ENCODE data around the gene CCDC146. TPM values are rescaled to one million over a fixed set of nuclear protein-coding genes. Genes with fewer than 3 reads are reported as not detected.
"Not testable (repeated sequence)": the region's sequence is repeated elsewhere in the genome, so short reads cannot be mapped to it uniquely, and the experiment has no call there.

The CCDC146 gene
- total RNA-seq, 1 donor from 2014 or later = 16.9 TPM

DNA sequence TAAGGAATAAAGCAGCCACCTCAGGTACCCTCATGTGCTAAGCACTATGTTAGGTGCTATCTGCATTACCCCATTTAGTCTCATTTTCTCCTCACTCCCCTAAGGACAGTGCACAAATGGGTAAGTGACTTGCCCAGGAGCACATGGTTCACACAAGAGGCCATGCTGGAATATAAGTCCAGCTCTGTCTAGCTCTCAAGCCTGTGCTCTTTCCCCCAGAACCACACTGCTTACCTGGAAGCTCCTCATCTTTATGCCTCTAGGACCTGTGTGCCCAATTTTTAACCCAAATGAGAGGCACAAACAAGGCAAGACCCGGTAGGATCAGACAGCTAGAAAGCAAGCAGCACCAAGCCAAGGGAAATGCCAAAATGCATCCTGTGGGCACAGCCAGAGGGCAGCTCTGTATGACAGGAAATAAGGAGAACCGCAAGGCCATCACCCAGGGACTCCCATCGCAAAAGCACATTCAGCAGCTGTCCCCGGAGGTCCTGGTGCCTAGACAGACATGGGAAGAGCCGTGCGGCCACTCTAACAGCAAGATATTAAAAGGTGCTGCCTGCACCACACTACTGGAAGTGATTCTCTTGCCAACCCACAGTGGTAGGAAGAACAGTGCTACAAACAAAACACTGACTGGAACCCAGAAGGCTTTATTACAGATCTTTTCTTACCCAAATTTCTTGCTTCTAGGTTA is 205.7 kb downstream of the CCDC146 start:
- DNase-seq = no peak

DNA sequence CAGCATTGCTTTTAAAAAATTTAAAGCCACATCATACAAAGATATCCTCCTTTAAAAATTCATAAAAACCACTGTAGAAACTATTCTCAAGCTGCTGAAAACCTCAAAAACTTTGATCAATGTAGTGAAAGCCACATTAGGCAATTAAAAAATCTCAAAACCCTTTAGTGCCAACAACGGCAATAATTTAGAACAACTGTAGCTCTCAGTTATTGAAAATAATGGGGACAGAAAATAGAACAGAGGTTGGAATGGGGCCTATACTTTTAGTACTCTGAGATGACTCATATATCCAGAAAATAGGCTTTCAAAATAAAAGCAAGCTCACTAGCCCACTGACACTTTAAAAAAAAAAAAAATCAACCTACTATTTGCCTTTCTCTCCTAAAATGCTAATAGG is 206.3 kb downstream of the CCDC146 start:
- no peak for DNase-seq

DNA sequence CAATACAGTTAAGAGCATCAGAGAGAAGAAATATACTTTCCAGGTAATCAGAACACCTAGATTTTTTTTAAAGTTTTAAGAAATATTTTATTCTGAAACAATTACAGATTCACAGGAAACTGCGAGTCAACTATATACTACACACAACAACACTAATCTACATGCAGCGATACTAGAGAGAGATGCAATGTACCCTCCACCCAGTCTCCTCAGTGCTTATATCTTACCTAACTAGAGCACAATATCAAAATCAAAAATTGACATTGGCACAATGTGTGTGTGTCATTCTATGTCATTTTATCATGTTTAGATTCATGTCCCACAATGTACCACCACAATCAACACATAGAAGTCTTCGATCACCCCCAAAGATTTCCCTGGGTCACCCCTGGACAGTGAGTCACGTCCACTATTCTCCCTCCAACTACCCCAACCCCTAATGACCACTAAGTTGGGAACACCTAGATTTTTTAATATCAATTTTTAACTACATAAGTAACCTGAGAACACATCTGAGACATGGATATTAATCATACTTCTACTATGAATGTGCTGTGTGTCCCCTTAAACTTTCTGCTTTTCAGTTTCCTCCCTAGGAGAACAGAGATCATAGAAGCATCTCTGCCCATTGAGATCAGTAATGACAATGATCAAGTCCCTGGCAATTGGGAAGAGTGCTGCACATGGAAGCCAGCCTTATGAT is 207.2 kb downstream of the CCDC146 start:
- DNase-seq = no peak

DNA sequence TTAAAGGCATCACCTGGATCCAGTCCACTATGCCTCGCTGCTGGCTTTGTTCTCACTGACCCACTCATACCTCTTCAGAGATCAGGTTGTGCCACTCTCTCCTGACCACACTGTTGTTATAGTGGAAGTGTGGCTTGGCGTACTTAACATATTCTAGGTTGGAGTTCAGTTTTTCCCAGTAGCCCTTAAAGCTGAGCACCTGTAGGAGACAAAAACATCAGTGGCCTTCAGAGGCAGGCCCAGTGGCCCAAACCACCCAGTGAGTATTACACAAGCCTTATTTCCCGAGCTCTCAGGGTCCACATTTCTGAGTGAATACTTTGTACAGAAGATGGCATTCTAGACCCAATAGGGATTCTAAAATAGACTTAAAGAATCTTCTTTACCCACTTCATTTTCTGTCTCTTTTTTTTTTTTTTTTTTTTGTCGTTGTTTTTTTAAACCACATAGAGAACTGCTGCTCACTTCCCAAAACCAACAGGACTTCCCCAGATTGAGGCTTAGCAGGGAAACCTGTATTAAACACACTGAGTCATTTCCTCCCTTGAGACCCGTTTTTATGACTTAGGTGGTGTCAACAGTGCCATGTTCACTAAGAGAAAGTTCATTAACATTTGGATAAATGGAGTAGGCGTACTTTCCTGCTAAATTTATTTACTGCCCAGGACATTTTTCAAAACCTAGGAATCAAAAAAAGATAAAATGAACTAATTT is 207.9 kb downstream of the CCDC146 start:
- no peak for DNase-seq

DNA sequence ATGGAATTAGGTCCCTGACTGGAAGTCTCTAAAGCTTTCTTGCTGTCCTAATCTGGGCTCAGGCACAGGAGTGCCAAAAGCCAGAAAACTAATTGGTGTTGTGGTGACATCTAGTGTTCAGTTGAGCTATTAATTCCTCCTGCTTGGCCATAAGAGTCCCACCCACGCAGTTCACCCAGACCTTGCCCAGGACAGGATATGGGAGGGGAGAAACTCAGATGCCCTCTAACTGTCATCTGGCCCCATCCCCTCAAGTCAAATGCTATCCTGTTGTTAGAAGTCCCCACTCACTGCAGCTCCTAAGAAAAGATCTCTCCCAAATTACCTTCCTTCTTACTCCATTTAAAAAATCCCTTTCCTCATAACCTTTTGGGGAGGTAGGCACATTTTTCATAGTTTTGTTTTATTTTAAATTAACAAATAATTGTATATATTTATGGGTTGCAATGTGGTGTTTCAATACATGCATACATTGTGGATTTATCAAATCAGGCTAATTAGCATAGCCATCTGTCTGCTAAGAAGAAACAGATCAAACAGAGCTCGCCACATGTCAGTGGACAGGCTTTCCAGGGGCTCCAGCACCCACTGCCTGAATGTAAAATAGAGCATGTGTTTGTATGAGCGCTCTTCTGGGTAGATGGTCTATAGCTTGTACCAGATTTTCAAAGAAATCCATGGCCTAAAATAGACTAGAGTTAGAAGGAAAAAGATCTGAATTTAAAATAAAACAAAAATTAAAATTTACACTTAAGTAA is 209.7 kb downstream of the CCDC146 start:
- peak; percentile 93 for DNase-seq

DNA sequence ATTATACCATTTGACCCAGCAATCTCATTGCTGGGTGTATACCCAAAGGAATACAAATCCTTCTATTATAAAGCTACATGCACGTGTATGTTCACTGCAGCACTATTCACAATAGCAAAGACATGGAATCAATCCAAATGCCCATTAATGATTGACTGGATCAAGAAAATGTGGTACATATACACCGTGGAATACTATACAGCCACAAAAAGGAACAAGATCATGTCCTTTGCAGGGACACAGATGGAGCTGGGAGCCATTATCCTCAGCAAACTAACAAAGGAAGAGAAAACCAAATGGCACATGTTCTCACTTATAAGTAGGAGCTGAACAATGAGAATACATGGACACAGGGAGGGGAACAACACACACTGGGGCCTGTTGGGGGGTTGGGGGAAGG is 211.6 kb downstream of the CCDC146 start:
- DNase-seq = not testable (repeated sequence)

DNA sequence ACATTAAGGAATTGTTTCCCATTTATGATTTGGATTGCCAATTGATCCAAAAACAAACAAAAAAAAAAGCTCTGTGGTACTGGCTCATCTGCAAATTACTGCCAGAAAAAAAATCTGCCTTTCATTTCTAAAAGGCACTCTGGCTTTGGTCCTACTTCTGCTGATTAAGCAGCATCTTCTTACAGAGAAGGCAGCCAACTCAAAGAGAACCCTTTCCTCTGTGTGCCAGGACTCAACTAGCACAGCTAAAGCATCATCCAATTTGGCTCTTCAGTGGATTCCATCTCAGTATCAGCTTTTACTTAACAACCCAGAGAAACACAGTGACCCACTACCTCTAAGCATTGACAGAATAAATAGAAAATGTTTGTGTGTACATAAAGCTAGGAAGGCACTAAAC is 213.2 kb downstream of the CCDC146 start:
- no peak for DNase-seq

DNA sequence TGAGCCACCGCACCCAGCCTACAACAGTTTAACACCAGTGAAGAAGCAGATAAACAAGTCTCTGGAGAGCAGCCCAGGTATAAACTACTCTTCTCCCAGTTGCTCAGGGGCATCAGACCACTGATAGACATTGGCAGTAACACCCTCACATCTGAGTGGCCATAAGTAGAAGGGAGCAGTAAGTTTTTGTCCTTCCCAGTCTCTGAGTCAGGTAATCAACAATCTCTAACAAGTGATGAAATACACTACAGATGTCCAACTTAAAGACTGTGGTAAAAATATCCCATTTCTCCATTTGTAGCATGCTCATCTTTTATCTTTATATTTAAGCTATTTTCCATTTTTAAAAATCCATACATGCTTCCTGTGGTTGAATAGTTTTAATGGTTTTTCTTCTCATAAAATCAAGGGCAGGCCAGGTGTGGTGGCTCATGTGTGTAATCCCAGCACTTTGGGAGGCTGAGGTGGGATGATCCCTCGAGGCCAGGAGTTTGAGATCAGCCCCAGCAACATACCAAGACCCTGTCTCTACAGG is 215.1 kb downstream of the CCDC146 start:
- no peak for DNase-seq

DNA sequence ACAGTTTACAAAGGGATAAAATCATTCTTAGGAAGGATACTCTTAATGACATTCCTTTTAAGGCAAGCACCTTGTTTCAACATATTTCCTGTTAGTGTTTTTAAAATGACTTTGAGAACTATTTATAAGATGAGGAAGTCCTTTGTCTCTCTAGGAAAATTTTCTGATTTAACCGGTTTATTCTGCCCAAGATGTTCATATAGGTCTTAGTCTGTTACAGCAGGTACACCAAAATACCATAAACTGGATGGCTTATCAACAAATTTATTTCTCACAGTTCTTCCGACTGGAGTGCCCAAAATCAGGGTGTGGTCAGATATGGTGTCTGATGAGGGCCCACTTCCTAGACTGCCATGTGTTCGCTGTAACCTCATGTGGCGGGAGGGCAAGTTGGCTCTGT is 215.8 kb downstream of the CCDC146 start:
- no peak for DNase-seq

DNA sequence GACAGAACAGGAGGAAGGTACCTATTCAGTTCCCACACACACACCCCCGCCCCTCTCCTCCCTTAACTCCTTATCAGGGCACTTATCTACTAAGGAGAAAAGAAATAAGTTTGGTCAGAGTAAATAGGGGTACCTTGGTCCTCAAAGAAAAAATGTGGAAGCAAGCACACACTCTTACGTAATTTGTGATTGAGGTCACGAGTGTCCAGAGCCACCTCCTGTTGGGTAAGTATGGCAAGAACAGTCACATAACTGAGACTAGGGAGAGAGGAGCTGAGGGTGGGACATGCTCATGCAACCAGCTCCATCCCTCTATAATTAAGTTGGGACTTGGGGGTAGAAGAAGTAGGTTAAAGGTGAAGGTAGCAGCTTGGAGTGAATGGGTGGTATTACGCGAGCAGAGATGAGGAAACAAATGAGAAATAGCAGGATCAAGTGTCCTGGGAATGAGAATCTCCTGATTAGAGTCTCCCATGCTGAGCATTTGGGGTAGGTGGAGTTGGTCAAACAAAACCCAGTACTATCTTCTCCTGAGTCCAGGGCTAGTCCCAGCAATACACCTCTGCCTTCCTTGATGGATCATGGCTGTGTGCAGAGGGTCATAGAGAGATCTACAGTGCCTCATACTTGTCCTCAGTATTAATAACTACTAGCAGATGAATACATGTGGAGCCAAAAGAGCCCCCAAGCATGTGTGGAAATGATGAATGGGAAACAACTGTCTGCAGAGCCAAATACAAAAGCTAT is 216.6 kb downstream of the CCDC146 start:
- DNase-seq = no peak

DNA sequence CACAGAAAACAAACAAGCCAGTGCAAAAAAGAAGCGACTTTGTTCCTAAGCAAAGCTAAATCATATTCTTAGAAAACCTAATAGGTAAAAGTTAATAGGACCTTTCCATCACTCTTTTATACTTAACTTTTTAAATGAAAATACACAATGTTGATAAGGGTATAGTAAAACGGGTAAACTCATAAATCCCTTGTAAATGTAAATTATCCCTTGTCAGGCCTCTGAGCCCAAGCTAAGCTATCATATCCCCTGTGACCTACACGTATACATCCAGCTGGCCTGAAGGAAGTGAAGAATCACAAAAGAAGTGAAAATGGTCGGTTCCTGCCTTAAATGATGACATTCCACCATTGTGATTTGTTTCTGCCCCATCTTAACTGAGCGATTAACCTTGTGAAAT is 217.3 kb downstream of the CCDC146 start:
- no peak for DNase-seq

Other genes starting within 250 kb of the CCDC146 start
- not detected for gene SPDYE17, start 90.3 kb upstream of the CCDC146 start, total RNA-seq
- gene SPDYE18, start 60.1 kb upstream of the CCDC146 start, total RNA-seq = not detected
- gene FGL2, start 77.2 kb downstream of the CCDC146 start, total RNA-seq = 110 TPM